ENCODE results near the gene SASS6. TPM values are rescaled to one million over a fixed set of nuclear protein-coding genes. Genes with fewer than 3 reads are reported as not detected.

Gene SASS6
- total and polyA plus RNA-seq, 9 of the 15 experiments (the other 6 are each of a cell fraction or from before 2014, with no cell fraction given): 11.6 to 34.1 (median 18.0) TPM

- TF ChIP-seq ZNF318 (IDR thresholded peaks at IDR 0.05; ENCODE audit: borderline replicate concordance in 1 of 2, low read depth in 1 of 2) (0 out of 4 replicates have a peak, but pooled peaks of 1 of the 2 experiments have one; percentile 33), HBP1 (CRISPR knock-in tag; IDR thresholded peaks at IDR 0.05) (peak; percentile 87), SRSF3 (IDR thresholded peaks at IDR 0.05; ENCODE audit: insufficient read depth, low read length) (no peak), ZBTB2 (IDR thresholded peaks at IDR 0.05) (peak; percentile 70), TRIM24 (IDR thresholded peaks at IDR 0.05) (peak; percentile 19 to 31; a peak in 1 of 4 replicates), TCF7 (IDR thresholded peaks at IDR 0.05; ENCODE audit: borderline replicate concordance) (no peak), NCOA1 (IDR thresholded peaks at IDR 0.05; ENCODE audit: low read depth) (no peak), ZNF280B (CRISPR knock-in tag; IDR thresholded peaks at IDR 0.05) (no peak), FIP1L1 (IDR thresholded peaks at IDR 0.05; ENCODE audit: low read depth, low read length, poor library complexity, severe bottlenecking) (no peak), TEAD1 (CRISPR knock-in tag; IDR thresholded peaks at IDR 0.05) (no peak), NKRF (IDR thresholded peaks at IDR 0.05; ENCODE audit: borderline replicate concordance) (peak; percentile 72; the same call in 1 of the 2 replicates)
Measured at GRCh38 chr1:100065183-100065968, 67.4 kb downstream of the SASS6 start (continued).

Measured in K562 (cell line).